Skeletal muscle satellite cell (primary cell): ENCODE measurements around the gene FAM53B.
"Not testable (repeated sequence)": the region's sequence is repeated elsewhere in the genome, so short reads cannot be mapped to it uniquely, and the experiment has no call there.

Experiments
- H3K27me3 ChIP-seq: 2 replicates; pipeline ENCODE4 v1.7.0; 2013; ENCODE audit warnings: low read length; ENCODE audit not compliant: control insufficient read depth, insufficient read depth
- H3K36me3 ChIP-seq: 2 replicates; pipeline ENCODE4 v1.7.0; 2013; ENCODE audit warnings: mild to moderate bottlenecking, control low read depth, low read length; ENCODE audit not compliant: insufficient read depth
- H3K4me1 ChIP-seq: 2 replicates; pipeline ENCODE4 v1.7.0; 2013; ENCODE audit warnings: low read length; ENCODE audit not compliant: control insufficient read depth, insufficient read depth
- H3K4me2 ChIP-seq: 2 replicates; pipeline ENCODE4 v1.7.0; 2013; ENCODE audit warnings: mild to moderate bottlenecking, low read length
- H3K4me3 ChIP-seq: 2 replicates; pipeline ENCODE4 v1.7.0; 2013; ENCODE audit warnings: low read length
- H3K9ac ChIP-seq: 2 replicates; pipeline ENCODE4 v1.7.0; 2013; ENCODE audit warnings: mild to moderate bottlenecking, low read depth, low read length, moderate library complexity
- H3K9me3 ChIP-seq: replicated peaks from 2 replicates; pipeline ENCODE4 v1.7.0; 2013; ENCODE audit warnings: mild to moderate bottlenecking, control low read depth, low read length

Gene FAM53B

DNA sequence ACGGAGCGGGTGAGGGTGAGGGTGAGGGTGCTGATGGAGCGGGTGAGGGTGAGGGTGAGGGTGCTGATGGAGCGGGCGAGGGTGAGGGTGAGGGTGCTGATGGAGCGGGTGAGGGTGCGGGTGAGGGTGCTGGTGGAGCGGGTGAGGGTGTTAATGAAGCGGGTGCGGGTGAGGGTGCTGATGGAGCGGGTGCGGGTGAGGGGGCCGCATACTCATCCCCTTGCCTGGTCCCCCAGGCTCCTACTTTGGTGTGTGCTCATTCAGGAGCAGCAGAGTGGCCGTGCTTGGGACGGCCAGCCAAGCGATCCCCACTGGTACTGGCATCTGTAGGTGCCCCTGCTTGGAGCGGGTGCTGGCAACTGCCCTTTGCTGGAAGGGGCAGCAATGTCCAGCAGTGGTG, 133.3 kb downstream of the FAM53B start:
- not testable (repeated sequence) for H3K4me1 ChIP-seq, H3K4me2 ChIP-seq, H3K27me3 ChIP-seq, H3K4me3 ChIP-seq, H3K36me3 ChIP-seq, H3K9me3 ChIP-seq, H3K9ac ChIP-seq

DNA sequence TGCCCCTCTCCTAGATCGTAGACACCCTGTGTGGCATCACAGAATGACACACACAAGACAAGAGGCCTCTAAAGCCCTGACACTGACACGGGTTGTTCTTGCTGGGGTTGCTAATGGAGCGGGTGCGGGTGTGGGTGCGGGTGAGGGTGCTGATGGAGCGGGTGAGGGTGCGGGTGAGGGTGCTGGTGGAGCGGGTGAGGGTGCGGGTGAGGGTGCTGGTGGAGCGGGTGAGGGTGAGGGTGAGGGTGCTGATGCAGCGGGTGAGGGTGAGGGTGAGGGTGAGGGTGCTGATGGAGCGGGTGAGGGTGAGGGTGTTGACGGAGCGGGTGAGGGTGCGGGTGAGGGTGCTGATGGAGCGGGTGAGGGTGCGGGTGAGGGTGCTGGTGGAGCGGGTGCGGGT, 134.0 kb downstream of the FAM53B start:
- not testable (repeated sequence) for H3K27me3 ChIP-seq, H3K4me2 ChIP-seq, H3K36me3 ChIP-seq, H3K9me3 ChIP-seq, H3K4me3 ChIP-seq, H3K4me1 ChIP-seq, H3K9ac ChIP-seq

DNA sequence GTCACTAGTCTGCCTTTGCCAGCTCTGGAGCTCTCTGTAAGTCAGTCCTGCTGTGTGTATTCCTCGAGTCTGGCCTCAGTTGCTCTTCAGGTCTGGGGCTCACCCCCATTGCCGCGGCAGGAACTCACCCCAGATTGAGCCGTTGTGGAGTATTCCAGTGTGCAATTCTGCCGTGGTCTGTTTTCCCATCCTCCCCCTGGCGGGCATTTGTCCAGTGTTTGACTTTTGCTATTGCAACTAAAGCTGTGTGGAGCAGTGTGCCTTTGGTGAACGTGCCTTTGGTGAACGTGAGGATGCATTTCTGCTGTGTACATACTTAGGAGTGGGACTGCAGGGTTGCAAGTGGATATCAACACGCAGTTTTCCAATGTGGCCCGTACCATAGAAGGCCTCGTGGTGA, 134.5 kb downstream of the FAM53B start:
- H3K4me3 ChIP-seq = no peak overlapping the region
- H3K27me3 ChIP-seq = no peaks in the 10 kb centered on the region
- peaks cover 9% of the 10 kb centered on the region for H3K4me1 ChIP-seq
- no peak overlapping the region for H3K4me2 ChIP-seq
- no peaks in the 10 kb centered on the region for H3K36me3 ChIP-seq
- H3K9ac ChIP-seq = no peak overlapping the region
- H3K9me3 ChIP-seq = no peaks in the 10 kb centered on the region

DNA sequence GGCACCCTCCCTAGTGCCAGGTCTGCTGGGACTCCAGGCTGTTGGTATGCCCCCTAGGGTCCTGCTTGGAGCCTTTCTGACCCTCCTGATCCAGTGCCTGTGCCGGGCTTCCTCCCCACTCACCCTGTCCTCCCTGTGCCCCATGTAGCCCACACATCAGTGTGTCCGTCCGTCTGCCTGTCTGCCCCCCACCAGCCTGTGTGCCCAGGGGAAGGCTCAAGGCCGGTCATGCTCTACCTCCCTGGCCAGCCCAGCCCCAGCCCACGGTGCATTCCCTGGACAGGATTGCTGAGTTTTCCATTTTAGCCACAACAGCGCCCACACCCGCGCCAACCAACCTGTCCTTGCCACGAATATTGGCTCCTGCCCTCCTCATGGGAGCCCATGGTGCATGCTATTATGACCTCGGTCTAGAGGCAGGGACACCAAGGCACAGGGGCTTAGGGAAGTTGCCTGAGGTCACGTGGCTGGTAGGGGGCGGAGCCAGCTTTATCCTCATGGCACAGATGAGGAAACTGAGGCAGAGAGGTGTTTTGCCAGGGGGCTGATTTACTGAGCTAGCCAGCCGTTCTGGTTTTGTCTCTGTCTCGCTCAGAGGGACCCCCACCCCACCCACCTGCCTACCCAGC, 136.0 kb downstream of the FAM53B start:
- Histone ChIP-seq H3K9ac (no peak overlapping the region), H3K27me3 (no peaks in the 10 kb centered on the region), H3K4me2 (no peak overlapping the region), H3K36me3 (no peaks in the 10 kb centered on the region), H3K9me3 (no peaks in the 10 kb centered on the region), H3K4me3 (no peak overlapping the region), H3K4me1 (peaks cover 9% of the 10 kb centered on the region)

DNA sequence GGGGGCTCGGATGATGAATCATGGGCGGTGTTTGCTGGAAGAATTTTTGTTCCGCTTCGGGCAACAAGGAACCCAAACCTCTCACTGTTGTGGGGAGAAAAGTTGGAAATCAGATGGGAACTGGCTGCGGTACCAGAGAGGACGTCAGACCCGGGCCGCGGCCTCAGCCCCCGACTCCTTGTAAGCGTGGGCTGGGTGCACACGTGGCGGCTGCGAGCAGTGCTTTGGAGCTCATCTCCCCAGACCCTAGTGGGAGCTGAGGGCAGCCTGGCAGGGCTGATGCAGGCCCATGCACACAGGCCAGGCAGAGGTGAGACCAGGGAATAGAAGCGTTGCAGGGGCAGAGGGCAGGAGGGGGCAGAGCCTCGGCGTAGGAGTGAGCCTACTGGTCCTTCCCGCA, 136.5 kb downstream of the FAM53B start:
- H3K4me1 ChIP-seq = peaks cover 4% of the 10 kb centered on the region
- no peak overlapping the region for H3K9ac ChIP-seq
- no peaks in the 10 kb centered on the region for H3K27me3 ChIP-seq
- H3K4me3 ChIP-seq = no peak overlapping the region
- no peaks in the 10 kb centered on the region for H3K9me3 ChIP-seq
- no peaks in the 10 kb centered on the region for H3K36me3 ChIP-seq
- no peak overlapping the region for H3K4me2 ChIP-seq

DNA sequence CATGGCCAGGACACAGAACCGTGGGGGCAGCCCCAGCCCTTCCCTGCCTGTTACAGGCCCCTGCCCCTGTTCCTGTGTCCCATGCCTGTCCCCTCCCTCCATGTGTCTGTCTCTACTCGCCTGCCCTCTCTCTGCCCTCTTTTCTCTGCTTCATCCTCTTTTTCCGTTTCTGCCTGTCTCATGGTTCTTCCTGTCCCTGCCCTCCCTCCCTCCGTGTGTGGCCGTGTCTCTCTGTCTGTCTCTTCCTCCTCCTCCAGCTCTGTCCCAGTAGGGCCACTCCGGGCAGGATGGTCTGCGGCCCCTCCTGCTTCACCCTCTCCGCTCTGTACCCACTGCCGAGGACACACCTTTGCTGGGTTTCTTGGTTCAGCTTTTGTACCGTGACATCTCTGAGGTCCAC, 137.4 kb downstream of the FAM53B start:
- Histone ChIP-seq H3K4me1 (no peaks in the 10 kb centered on the region), H3K4me3 (no peak overlapping the region), H3K27me3 (no peaks in the 10 kb centered on the region), H3K9me3 (no peaks in the 10 kb centered on the region), H3K4me2 (no peak overlapping the region), H3K9ac (no peak overlapping the region), H3K36me3 (no peaks in the 10 kb centered on the region)

DNA sequence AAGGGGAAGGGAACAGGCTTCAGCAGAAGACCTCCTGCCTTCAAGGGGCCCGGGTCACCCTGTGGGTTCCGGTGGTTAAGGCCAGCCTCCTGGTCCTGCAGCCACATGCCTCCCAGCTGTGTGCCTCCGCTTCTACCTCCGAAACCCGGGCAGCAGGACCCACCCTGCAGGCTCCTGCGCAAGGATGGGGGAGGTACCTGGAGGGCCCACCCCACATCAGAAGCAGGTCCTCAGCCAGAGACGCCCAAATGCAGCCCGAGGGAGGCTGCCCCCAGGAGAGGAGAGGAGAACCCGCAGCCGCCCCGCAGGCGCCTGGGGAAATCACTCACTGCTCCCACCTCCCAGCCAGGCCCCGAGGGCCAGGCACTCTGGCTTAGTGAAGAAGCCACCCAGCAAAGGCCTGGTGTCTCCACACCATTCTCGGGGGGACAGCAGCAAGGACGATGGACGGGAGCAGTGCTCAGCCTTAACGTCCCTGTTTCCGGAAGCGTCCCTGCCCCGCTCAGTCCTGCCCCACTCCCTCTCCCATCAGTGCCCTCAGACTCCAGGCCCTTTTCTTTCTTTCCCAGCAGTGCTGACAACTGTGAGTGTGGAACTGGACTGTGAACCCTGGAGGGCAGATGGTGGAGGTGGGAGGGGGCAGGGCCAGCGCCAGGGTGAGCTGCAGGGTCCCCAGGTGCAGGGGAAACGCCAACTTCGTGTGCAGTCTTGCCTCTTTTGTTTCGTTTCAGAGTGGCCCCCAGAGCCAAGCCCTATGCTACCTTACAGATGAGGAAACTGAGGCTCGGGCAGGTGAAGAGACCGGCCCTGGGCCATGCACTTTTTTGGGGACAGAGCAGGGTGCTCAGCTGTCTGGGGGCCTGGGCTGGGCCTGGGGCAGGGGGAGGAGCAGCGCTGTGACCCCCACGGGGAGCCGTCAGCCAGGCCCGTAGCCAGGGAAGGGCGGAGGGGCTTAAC, 138.0 kb downstream of the FAM53B start:
- Histone ChIP-seq H3K36me3 (no peaks in the 10 kb centered on the region), H3K4me1 (no peaks in the 10 kb centered on the region), H3K9me3 (no peaks in the 10 kb centered on the region), H3K4me2 (no peak overlapping the region), H3K9ac (no peak overlapping the region), H3K27me3 (no peaks in the 10 kb centered on the region), H3K4me3 (no peak overlapping the region)

DNA sequence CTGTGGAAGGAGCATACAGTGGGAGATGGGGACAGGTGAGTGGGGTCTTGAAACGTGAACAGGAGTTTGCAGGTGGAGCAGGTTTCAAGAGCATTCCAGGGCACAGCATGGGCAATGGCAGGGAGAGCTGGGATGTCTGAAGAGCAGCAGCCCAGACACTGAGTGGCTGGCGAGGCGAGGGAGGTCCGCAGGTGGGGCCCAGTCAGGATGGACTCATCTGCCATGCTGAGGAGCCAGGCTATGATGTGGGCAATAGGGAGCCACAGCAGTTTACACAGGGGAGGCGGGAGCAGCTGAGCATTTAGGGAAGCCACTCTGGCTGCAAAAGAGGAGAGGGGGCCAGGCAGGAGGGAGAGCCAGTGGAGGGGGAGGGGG, 138.7 kb downstream of the FAM53B start:
- no peaks in the 10 kb centered on the region for H3K9me3 ChIP-seq
- H3K36me3 ChIP-seq = no peaks in the 10 kb centered on the region
- no peak overlapping the region for H3K4me2 ChIP-seq
- H3K4me1 ChIP-seq = no peaks in the 10 kb centered on the region
- H3K27me3 ChIP-seq = no peaks in the 10 kb centered on the region
- no peak overlapping the region for H3K9ac ChIP-seq
- no peak overlapping the region for H3K4me3 ChIP-seq

DNA sequence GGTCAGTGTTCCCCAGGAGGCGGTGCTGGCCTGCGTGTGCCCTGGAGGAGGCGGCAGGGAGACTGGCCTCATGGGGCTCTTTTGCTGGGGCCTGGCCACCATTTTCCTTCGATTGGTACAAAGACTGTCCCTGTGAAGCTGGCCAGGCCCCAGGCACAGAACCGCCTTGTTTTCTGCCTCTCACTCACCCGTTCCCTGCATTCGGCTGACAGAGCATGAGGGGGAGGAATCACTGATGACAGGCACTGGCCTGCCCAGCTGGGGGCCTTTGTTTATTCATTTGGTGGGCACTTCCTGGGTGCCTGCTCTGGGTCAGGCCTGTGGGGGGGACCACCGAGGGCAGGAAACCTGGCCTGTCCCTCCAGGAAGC, 139.2 kb downstream of the FAM53B start:
- no peak overlapping the region for H3K9ac ChIP-seq
- H3K36me3 ChIP-seq = no peaks in the 10 kb centered on the region
- H3K27me3 ChIP-seq = peaks cover 1% of the 10 kb centered on the region
- H3K4me1 ChIP-seq = no peaks in the 10 kb centered on the region
- no peak overlapping the region for H3K4me3 ChIP-seq
- no peak overlapping the region for H3K4me2 ChIP-seq
- no peaks in the 10 kb centered on the region for H3K9me3 ChIP-seq

DNA sequence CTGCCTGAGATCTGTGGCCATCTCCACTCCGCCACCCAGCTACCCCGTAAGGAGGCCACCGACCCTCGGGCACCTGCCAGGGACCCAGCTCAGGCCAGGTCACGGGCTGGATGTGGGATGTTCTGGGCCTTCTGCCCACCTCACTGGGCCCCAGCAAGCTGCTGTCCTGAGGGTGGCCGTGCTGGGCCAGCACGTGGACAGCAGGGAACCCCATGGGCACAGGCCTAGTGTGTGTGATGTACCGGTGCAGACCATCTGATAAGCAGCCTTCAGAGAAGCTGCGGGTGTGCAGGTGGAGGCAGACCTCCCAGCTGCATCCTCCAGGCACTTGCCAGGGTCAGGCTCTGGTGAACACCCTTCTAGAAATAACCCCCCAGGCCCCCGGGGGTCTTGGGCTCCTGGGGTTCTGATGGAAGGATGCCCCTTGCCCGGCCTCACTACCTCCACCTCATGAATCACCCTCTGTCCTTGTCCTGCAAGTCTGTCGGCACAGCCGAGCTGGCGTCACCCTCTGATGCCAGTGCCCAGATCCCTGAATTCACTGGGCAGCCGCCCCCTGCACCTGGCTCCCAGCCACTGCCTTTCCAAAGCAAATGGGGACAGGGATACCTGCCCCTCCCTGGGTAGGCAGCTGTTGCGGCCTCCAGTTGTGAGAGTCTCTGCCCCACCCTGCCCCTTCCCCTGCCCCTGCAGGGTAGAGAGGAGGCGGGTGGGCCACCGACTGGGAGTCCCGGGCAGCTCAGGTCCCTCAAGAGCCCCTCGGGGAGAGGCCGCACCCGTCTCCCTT, 139.8 kb downstream of the FAM53B start:
- no peaks in the 10 kb centered on the region for H3K36me3 ChIP-seq
- H3K4me3 ChIP-seq = no peak overlapping the region
- H3K4me2 ChIP-seq = no peak overlapping the region
- H3K27me3 ChIP-seq = peaks cover 4% of the 10 kb centered on the region
- H3K9ac ChIP-seq = no peak overlapping the region
- no peaks in the 10 kb centered on the region for H3K4me1 ChIP-seq
- no peaks in the 10 kb centered on the region for H3K9me3 ChIP-seq

DNA sequence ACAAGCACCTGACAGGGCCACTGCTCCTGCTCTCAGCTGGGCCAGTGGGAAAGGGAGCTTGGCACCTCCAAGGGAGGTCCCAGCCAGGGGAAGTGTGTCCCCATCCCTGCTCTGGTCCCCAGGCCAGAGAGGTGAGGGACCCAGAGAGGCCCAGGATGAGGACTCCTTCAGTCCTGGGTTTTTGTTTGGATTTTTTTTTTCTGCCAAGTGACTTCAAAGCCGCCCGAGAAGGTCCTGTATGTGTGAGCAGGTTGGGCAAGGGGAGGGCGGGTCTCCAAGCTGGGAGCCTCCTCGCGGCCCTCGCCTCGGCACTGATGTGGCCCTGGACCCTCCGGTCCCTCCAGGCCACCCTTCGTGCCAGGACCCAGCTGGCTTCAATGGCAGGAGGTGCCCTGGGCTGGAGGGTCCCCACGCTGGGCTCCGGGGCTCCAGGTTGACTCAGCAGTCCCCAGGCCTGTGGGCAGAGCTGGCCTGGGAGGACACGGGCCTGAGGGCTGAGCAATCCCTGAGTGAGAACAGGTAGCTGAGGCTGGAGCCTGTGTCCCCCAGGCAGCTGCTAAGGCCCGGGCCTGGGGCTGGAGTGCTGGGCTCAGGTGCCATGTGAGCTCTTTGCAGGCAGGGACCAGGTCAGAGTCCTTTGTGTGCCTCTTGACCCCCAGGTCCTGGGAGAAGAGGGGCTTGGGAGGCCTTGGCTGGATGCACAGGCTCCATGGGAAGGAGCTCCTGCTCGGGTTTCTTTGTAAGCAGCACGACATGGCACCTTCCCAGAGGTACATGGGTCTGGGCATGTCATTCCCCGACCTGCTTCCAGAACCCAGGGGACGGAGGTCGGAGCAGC, 140.6 kb downstream of the FAM53B start:
- Histone ChIP-seq H3K4me1 (no peaks in the 10 kb centered on the region), H3K9ac (no peak overlapping the region), H3K4me2 (no peak overlapping the region), H3K36me3 (no peaks in the 10 kb centered on the region), H3K27me3 (peaks cover 4% of the 10 kb centered on the region), H3K9me3 (no peaks in the 10 kb centered on the region), H3K4me3 (no peak overlapping the region)
